ENCODE results near the gene ATP10A. TPM values are rescaled to one million over a fixed set of nuclear protein-coding genes. Genes with fewer than 3 reads are reported as not detected.

The ATP10A gene
- total RNA-seq, 1 experiment from 2014 or later: 2.1 TPM

GRCh38 chr15:25784876-25785640 is 78.1 kb downstream of the ATP10A start:
- no peak overlapping the region for H3K27ac Mint-ChIP-seq
- CTCF ChIA-PET: interaction anchor here (1.2 to 3.4 kb wide), 6 partner anchors 11 to 148 kb away, joined by 3 to 28 read pairs (median 5); no protein-coding TSS in a partner anchor

More at GRCh38 chr15:25784876-25785640, 78.1 kb downstream of the ATP10A start:
- no peak overlapping the region for H3K4me3 Mint-ChIP-seq
- DNase-seq (ENCODE audit: low spot score) (no peak), ATAC-seq (no peak)
- H3K36me3 Mint-ChIP-seq: no peaks in the 10 kb centered on the region
- POLR2A ChIA-PET: no interaction called here
- TF ChIP-seq FOXP1 (CRISPR knock-in tag; IDR thresholded peaks at IDR 0.05; ENCODE audit: borderline replicate concordance) (no peak), ERG (CRISPR knock-in tag; IDR thresholded peaks at IDR 0.05) (no peak), ZNF416 (CRISPR knock-in tag; IDR thresholded peaks at IDR 0.05) (no peak), PREB (CRISPR knock-in tag; IDR thresholded peaks at IDR 0.05; ENCODE audit: borderline replicate concordance) (no peak), AR (CRISPR knock-in tag; IDR thresholded peaks at IDR 0.05) (no peak), ZNF317 (CRISPR knock-in tag; IDR thresholded peaks at IDR 0.05; ENCODE audit: borderline replicate concordance, low read depth) (no peak), ZNF219 (CRISPR knock-in tag; IDR thresholded peaks at IDR 0.05; ENCODE audit: borderline replicate concordance) (no peak), ETV6 (CRISPR knock-in tag; IDR thresholded peaks at IDR 0.05) (no peak), NR2C2 (CRISPR knock-in tag; IDR thresholded peaks at IDR 0.05) (no peak), HMGXB4 (CRISPR knock-in tag; IDR thresholded peaks at IDR 0.05) (no peak), JUN (CRISPR knock-in tag; IDR thresholded peaks at IDR 0.05) (no peak), SP1 (CRISPR knock-in tag; conservative IDR thresholded peaks at IDR 0.05) (no peak)
- H3K4me1 Mint-ChIP-seq: peaks cover 28% of the 10 kb centered on the region
- H3K27me3 Mint-ChIP-seq (ENCODE audit: low read depth): no peaks in the 10 kb centered on the region
- H3K9me3 Mint-ChIP-seq: no peaks in the 10 kb centered on the region

Measured in WTC11 (cell line).